Cortex of kidney (tissue), 1 donor: ENCODE data around the gene SYN1.

Experiments
- DNase-seq: peaks from one replicate; lab custom pipeline; 2025; lab: John Stamatoyannopoulos, UW

The SYN1 gene

DNA sequence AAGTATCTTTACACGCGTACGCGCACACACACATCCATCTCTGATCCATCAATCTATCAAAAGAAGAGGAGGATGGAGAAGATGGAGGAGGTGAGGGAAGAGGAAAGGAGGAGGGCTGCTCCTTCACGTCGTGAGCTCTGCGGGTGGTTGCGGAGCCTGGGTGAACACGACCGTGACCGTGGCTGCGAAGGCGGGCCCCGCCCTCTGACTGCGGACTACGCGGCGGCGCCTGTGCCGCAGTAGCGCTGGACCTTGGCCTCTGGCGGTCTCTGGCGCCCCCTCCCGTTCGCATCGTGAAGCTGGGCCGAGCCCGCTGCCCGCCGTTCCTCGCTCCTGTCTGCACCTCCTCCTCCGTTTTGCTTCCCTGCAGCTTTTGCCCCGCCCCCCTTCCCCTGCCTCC is 96.4 kb downstream of the SYN1 start:
- peak; percentile 11 for DNase-seq
